ENCODE measurements around the gene MACROD2.

DNA sequence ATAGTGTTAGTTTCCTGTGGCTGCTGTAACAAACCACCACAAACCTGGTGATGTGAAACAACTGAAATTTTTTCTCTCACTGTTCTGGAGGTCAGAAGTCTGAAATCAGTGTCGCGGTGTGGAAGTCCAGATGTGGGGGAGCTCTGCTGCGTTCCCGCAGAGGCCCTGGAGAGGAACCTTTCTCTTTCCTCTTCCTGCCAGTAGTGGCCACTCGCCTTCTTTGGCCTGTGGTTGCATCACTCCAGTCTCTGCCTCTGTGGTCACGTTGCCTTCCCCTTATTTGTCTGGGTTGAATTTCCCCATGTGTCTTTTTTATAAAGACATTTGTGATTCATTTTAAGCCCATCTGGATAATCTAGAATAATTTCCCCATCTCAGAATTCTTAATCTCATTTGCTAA, 637.6 kb downstream of the MACROD2 start:
- TF ChIP-seq, protein P1, sequence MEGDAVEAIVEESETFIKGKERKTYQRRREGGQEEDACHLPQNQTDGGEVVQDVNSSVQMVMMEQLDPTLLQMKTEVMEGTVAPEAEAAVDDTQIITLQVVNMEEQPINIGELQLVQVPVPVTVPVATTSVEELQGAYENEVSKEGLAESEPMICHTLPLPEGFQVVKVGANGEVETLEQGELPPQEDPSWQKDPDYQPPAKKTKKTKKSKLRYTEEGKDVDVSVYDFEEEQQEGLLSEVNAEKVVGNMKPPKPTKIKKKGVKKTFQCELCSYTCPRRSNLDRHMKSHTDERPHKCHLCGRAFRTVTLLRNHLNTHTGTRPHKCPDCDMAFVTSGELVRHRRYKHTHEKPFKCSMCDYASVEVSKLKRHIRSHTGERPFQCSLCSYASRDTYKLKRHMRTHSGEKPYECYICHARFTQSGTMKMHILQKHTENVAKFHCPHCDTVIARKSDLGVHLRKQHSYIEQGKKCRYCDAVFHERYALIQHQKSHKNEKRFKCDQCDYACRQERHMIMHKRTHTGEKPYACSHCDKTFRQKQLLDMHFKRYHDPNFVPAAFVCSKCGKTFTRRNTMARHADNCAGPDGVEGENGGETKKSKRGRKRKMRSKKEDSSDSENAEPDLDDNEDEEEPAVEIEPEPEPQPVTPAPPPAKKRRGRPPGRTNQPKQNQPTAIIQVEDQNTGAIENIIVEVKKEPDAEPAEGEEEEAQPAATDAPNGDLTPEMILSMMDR (IDR thresholded peaks at IDR 0.05), result no peak
- TF ChIP-seq POLR2AphosphoS5 (IDR thresholded peaks at IDR 0.05), result no peak
- TF ChIP-seq POLR2A (IDR thresholded peaks at IDR 0.05), result no peak
- TF ChIP-seq EP300 (IDR thresholded peaks at IDR 0.05), result no peak
